Femur (tissue), 1 donor: ENCODE data around the gene HTR4.
A peak's percentile ranks its signal among the peaks of the same experiment; 100 is the strongest.

Experiments
- DNase-seq: peaks from one replicate; pipeline ENCODE4 v3.0.0-alpha.2; 2017

The HTR4 gene

GRCh38 chr5:148524721-148525120 lies 129.6 kb downstream of the HTR4 start:
- no peak for DNase-seq

GRCh38 chr5:148523139-148523538 lies 131.2 kb downstream of the HTR4 start:
- DNase-seq, result no peak

GRCh38 chr5:148515460-148515859 lies 138.9 kb downstream of the HTR4 start:
- no peak for DNase-seq

- no peak for DNase-seq
Observed at GRCh38 chr5:148514344-148514743, 140.0 kb downstream of the HTR4 start.

GRCh38 chr5:148512498-148512897 lies 141.8 kb downstream of the HTR4 start:
- no peak for DNase-seq

GRCh38 chr5:148511810-148512347 lies 142.4 kb downstream of the HTR4 start:
- DNase-seq, result no peak

- DNase-seq, result no peak
Observed at GRCh38 chr5:148509893-148510292, 144.4 kb downstream of the HTR4 start.

- DNase-seq, result no peak
Observed at GRCh38 chr5:148507648-148508047, 146.7 kb downstream of the HTR4 start.

GRCh38 chr5:148499452-148499851 lies 154.9 kb downstream of the HTR4 start:
- DNase-seq, result no peak

GRCh38 chr5:148497757-148498156 lies 156.6 kb downstream of the HTR4 start:
- no peak for DNase-seq

- no peak for DNase-seq
Observed at GRCh38 chr5:148492351-148492750, 162.0 kb downstream of the HTR4 start.

- no peak for DNase-seq
Observed at GRCh38 chr5:148491793-148492184, 162.5 kb downstream of the HTR4 start.

GRCh38 chr5:148491015-148491792 lies 163.1 kb downstream of the HTR4 start:
- no peak for DNase-seq

- no peak for DNase-seq
Observed at GRCh38 chr5:148488757-148489156, 165.6 kb downstream of the HTR4 start.

- no peak for DNase-seq
Observed at GRCh38 chr5:148486456-148486855, 167.9 kb downstream of the HTR4 start.

- DNase-seq, result no peak
Observed at GRCh38 chr5:148484651-148485050, 169.7 kb downstream of the HTR4 start.

GRCh38 chr5:148483750-148484149 lies 170.6 kb downstream of the HTR4 start:
- no peak for DNase-seq

GRCh38 chr5:148482697-148483462 lies 171.4 kb downstream of the HTR4 start:
- peak; percentile 30 for DNase-seq

GRCh38 chr5:148482196-148482595 lies 172.1 kb downstream of the HTR4 start:
- DNase-seq, result no peak

- DNase-seq, result no peak
Observed at GRCh38 chr5:148477429-148477828, 176.9 kb downstream of the HTR4 start.

- DNase-seq, result no peak
Observed at GRCh38 chr5:148476302-148476701, 178.0 kb downstream of the HTR4 start.

- no peak for DNase-seq
Observed at GRCh38 chr5:148474025-148474511, 180.3 kb downstream of the HTR4 start.

- DNase-seq, result no peak
Observed at GRCh38 chr5:148471379-148471778, 182.9 kb downstream of the HTR4 start.

- DNase-seq, result no peak
Observed at GRCh38 chr5:148469501-148469935, 184.8 kb downstream of the HTR4 start.
